ENCODE measurements around the gene PHOSPHO1.

DNA sequence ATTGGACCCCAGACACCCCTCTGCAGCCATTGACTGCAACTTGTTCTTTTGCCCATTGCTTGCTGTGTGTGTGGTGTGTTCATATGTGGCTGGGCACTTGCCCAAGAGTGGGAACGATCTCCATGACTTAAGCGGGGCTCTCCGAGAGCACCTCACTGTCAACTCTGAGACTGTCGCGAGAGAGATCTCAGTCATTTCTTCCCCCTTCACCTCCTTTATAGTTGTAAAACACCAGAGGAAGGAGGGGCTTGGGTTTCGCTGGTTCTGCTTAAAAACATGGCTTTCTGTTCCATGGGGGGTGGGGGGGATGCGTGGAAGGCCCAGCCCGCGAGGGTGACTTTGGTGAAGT is 7.4 kb downstream of the PHOSPHO1 start:
- no peak for TF ChIP-seq POLR2AphosphoS5 (IDR thresholded peaks at IDR 0.05)
- TF ChIP-seq, protein P1, sequence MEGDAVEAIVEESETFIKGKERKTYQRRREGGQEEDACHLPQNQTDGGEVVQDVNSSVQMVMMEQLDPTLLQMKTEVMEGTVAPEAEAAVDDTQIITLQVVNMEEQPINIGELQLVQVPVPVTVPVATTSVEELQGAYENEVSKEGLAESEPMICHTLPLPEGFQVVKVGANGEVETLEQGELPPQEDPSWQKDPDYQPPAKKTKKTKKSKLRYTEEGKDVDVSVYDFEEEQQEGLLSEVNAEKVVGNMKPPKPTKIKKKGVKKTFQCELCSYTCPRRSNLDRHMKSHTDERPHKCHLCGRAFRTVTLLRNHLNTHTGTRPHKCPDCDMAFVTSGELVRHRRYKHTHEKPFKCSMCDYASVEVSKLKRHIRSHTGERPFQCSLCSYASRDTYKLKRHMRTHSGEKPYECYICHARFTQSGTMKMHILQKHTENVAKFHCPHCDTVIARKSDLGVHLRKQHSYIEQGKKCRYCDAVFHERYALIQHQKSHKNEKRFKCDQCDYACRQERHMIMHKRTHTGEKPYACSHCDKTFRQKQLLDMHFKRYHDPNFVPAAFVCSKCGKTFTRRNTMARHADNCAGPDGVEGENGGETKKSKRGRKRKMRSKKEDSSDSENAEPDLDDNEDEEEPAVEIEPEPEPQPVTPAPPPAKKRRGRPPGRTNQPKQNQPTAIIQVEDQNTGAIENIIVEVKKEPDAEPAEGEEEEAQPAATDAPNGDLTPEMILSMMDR (IDR thresholded peaks at IDR 0.05) = no peak

Measured in upper lobe of left lung (tissue), 4 donors.